Nephron (organoid): ENCODE data around the gene ZBTB20.
"Not testable (repeated sequence)": the region's sequence is repeated elsewhere in the genome, so short reads cannot be mapped to it uniquely, and the experiment has no call there.

Experiments used
- H3K27ac Mint-ChIP-seq, 3 experiments: 2 replicates each; pipeline ENCODE4 v1.8.0; 2020; ENCODE audit warnings: mixed read lengths in 3 of 3, mild to moderate bottlenecking in 2 of 3, moderate library complexity in 1 of 3
- H3K27me3 Mint-ChIP-seq: 2 replicates; pipeline ENCODE4 v1.8.0; 2021; ENCODE audit warnings: low read depth, mild to moderate bottlenecking, moderate library complexity, mixed read lengths
- H3K36me3 Mint-ChIP-seq: 2 replicates; pipeline ENCODE4 v1.8.0; 2020; ENCODE audit warnings: low read depth, mixed read lengths
- H3K4me1 Mint-ChIP-seq: 2 replicates; pipeline ENCODE4 v1.8.0; 2020; ENCODE audit warnings: mixed read lengths
- H3K4me3 Mint-ChIP-seq, 3 experiments: 2 replicates each; pipeline ENCODE4 v1.8.0; 2020; ENCODE audit warnings: mild to moderate bottlenecking in 3 of 3, mixed read lengths in 3 of 3, moderate library complexity in 2 of 3
- H3K9me3 Mint-ChIP-seq: 2 replicates; pipeline ENCODE4 v1.8.0; 2020; ENCODE audit warnings: mixed read lengths
- TF ChIP-seq, protein P1 (sequence below), 3 experiments: fragments of 200-600 bp; sonication (generic); IDR thresholded peaks; one replicate each; pipeline ENCODE4 v1.5.0; 2021; ENCODE audit warnings: antibody characterized with exemption in 3 of 3; ENCODE audit not compliant: unreplicated experiment in 3 of 3

ZBTB20 gene

DNA sequence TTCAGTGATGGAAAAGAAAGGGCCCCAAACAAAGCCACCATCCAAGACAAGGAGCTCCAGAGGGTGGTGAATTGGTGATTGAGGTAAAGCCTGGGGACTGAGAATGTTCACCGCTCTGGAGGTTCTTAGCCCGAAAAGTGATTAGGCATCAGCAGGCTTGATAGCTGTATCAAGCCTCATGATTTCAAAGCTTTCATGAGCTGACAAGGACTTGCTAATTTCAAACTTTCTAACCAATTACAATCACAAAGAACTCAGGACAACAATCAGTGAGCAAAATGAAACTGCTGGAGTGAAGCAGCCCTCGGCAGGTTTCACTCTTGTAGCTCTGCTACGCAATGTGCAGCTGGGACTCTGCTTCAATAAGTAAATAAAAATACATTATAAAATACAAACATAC is 461.9 kb downstream of the ZBTB20 start:
- Mint-ChIP-seq H3K4me3 (no peak overlapping the region), H3K9me3 (no peaks in the 10 kb centered on the region), H3K36me3 (no peaks in the 10 kb centered on the region), H3K4me1 (peaks cover 16% of the 10 kb centered on the region), H3K27me3 (no peaks in the 10 kb centered on the region), H3K27ac (peak overlapping the region in 1 of 3 experiments; percentile 0)
- TF ChIP-seq, protein P1, sequence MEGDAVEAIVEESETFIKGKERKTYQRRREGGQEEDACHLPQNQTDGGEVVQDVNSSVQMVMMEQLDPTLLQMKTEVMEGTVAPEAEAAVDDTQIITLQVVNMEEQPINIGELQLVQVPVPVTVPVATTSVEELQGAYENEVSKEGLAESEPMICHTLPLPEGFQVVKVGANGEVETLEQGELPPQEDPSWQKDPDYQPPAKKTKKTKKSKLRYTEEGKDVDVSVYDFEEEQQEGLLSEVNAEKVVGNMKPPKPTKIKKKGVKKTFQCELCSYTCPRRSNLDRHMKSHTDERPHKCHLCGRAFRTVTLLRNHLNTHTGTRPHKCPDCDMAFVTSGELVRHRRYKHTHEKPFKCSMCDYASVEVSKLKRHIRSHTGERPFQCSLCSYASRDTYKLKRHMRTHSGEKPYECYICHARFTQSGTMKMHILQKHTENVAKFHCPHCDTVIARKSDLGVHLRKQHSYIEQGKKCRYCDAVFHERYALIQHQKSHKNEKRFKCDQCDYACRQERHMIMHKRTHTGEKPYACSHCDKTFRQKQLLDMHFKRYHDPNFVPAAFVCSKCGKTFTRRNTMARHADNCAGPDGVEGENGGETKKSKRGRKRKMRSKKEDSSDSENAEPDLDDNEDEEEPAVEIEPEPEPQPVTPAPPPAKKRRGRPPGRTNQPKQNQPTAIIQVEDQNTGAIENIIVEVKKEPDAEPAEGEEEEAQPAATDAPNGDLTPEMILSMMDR (IDR thresholded peaks at IDR 0.05; ENCODE audit: unreplicated experiment in 3 of 3) = no peak

- H3K9me3 Mint-ChIP-seq = no peaks in the 10 kb centered on the region
- no peaks in the 10 kb centered on the region for H3K27me3 Mint-ChIP-seq
- H3K36me3 Mint-ChIP-seq = peaks cover 4% of the 10 kb centered on the region
- no peak overlapping the region for H3K27ac Mint-ChIP-seq
- H3K4me1 Mint-ChIP-seq = no peaks in the 10 kb centered on the region
- no peak overlapping the region for H3K4me3 Mint-ChIP-seq
- TF ChIP-seq, protein P1 (IDR thresholded peaks at IDR 0.05; ENCODE audit: unreplicated experiment in 3 of 3) = no peak
These were observed 466.8 kb downstream of the ZBTB20 start for GRCh38 chr3:114680299-114680698.

DNA sequence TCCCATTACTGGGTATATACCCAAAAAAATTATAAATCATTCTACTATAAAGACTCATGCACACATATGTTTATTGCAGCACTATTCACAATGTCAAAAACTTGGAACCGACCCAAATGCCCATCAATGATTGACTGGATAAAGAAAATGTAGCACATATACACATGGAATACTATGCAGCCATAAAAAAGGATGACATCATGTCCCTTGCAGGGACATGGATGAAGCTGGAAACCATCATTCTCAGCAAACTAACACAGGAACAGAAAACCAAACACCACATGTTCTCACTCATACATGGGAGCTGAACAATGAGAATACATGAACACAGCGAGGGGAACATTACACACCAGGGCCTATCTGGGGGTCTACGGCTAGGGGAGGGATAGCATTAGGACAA is 467.3 kb downstream of the ZBTB20 start:
- H3K4me3 Mint-ChIP-seq, H3K36me3 Mint-ChIP-seq, H3K27ac Mint-ChIP-seq, H3K27me3 Mint-ChIP-seq, H3K4me1 Mint-ChIP-seq, H3K9me3 Mint-ChIP-seq: not testable (repeated sequence)

DNA sequence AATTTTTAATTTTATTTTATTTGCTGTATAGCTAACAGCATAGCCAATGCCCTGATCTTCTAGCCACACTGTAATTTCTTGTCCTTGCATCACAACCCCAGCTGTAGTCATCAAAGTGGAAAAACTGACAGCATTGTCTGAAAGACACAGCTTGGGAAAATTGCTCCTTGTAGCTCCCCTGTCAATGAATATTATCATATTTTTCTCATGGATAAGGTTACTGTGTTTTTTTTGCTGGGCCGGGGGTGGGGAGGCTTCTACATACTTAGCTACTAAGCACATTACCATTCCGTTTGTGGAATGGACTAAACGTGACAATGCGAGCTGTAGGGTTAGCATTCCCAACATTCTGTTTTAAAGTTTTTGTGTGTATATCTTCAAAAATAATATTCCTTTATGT is 472.0 kb downstream of the ZBTB20 start:
- TF ChIP-seq, protein P1 (IDR thresholded peaks at IDR 0.05; ENCODE audit: unreplicated experiment in 3 of 3) = no peak
- Mint-ChIP-seq H3K4me3 (no peak overlapping the region), H3K36me3 (peaks cover 4% of the 10 kb centered on the region)

DNA sequence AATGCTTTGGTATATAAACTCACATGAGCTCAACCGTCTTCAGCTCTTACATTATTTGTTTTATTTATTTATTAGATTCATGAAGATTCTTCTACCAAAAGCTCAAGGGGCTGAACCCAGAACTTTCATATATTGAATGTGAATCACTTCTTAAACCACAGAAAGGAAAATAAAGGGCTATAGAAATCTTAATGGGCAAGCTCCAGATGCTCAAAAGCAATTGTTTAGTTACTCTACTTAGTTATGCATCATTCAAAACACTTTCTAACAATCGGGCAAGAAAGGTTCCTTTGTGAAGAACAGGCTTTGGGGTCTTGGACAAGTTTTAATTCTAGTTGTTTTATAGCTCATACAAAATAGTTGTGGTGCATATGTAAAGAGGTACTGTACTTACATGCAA is 473.1 kb downstream of the ZBTB20 start:
- TF ChIP-seq, protein P1 (IDR thresholded peaks at IDR 0.05; ENCODE audit: unreplicated experiment in 3 of 3) = no peak

More for the DNA sequence above, 472.0 kb downstream of the ZBTB20 start:
- H3K9me3 Mint-ChIP-seq = no peaks in the 10 kb centered on the region
- no peaks in the 10 kb centered on the region for H3K27me3 Mint-ChIP-seq
- H3K27ac Mint-ChIP-seq = peak overlapping the region in 1 of 3 experiments; percentile 18
- H3K4me1 Mint-ChIP-seq = peaks cover 9% of the 10 kb centered on the region

GRCh38 chr3:114673481-114673880 is 473.6 kb downstream of the ZBTB20 start:
- H3K4me3 Mint-ChIP-seq = no peak overlapping the region
- H3K27ac Mint-ChIP-seq = no peak overlapping the region
- H3K36me3 Mint-ChIP-seq = peaks cover 4% of the 10 kb centered on the region
- H3K4me1 Mint-ChIP-seq = peaks cover 9% of the 10 kb centered on the region
- TF ChIP-seq, protein P1 (IDR thresholded peaks at IDR 0.05; ENCODE audit: unreplicated experiment in 3 of 3) = no peak
- no peaks in the 10 kb centered on the region for H3K27me3 Mint-ChIP-seq
- H3K9me3 Mint-ChIP-seq = no peaks in the 10 kb centered on the region

More for the DNA sequence above, 473.1 kb downstream of the ZBTB20 start:
- peaks cover 9% of the 10 kb centered on the region for H3K4me1 Mint-ChIP-seq
- H3K9me3 Mint-ChIP-seq = no peaks in the 10 kb centered on the region
- H3K27me3 Mint-ChIP-seq = no peaks in the 10 kb centered on the region
- peak overlapping the region in 1 of 3 experiments; percentile 42 for H3K27ac Mint-ChIP-seq
- peaks cover 4% of the 10 kb centered on the region for H3K36me3 Mint-ChIP-seq
- H3K4me3 Mint-ChIP-seq = no peak overlapping the region
